Ureter (tissue), 1 donor: ENCODE data around the gene LRRC1. TPM values are rescaled to one million over a fixed set of nuclear protein-coding genes. Genes with fewer than 3 reads are reported as not detected.
A peak's percentile ranks its signal among the peaks of the same experiment; 100 is the strongest.

Source experiments
- DNase-seq: peaks from one replicate; pipeline ENCODE4 v3.0.0-alpha.2; 2020; ENCODE audit warnings: low spot score
- total RNA-seq: library from RNA; stranded (reverse); gene quantifications from one replicate; pipeline ENCODE4 v1.2.4, GENCODE V29; 2023
- donor health status: DM: yes; HTN: yes; CAD: no.

LRRC1 gene
- total RNA-seq, 1 donor from 2014 or later: 46.9 TPM

DNA sequence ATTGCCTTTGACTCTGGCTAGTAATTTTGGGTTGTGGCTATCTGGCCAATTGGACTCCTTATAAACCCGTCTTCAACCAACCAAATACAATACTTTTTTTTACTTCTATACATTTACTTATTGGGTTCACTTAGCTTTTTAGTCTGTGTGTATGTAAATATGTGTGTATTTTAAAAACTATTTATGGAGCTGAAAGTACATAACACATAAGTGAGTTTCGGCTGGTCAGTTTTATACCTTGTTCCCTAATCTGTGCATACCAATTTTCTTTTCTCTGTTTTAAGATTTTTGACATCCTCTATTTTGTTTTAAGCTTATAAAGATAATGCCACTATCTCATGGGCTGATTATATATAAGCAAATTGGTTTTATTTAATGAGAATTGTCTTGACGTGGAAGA lies 129.5 kb downstream of the LRRC1 start:
- DNase-seq: no peak

GRCh38 chr6:53924821-53925422 lies 130.1 kb downstream of the LRRC1 start:
- DNase-seq: no peak

- no peak for DNase-seq
Observed at GRCh38 chr6:53925891-53926290, 131.1 kb downstream of the LRRC1 start.

DNA sequence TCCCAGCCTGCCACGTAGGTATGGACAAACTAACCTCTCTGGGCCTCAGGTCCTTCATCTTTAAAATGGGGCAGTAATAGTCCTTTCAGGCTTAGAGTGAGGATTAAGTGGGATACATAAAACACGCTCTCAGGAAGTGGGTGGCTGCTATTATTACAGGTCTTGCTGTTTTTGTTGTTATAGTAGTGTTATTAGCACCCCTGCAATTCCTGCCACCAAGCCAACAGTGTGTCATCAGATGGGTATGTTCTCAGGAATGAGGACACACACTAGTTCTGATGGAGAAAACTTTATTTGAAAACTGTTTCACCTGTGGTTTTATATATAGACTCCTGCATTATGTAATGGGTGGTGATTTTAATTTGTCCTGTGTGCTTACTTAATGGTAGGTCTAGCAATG lies 131.7 kb downstream of the LRRC1 start:
- no peak for DNase-seq

DNA sequence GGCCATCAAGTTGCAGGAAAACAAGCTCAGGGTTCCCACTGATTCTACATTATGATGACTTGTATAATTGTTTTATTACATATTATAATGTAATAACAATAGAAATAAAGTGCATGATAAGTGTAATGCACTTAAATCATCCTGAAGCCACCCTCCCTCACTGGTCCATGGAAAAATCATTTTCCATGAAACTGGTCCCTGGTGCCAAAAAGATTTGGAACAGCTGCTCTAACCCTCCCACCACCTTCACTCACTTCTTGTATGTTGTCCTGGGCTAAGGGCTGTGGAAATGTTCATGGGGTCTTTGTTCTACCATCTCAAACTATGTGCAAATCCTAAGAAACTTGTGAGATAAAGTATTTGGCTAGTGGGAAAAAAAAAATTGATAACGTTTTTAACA lies 133.8 kb downstream of the LRRC1 start:
- no peak for DNase-seq

- DNase-seq: no peak
Observed at GRCh38 chr6:53929041-53929820, 134.4 kb downstream of the LRRC1 start.

- no peak for DNase-seq
Observed at GRCh38 chr6:53929821-53930120, 135.0 kb downstream of the LRRC1 start.

GRCh38 chr6:53930330-53930729 lies 135.5 kb downstream of the LRRC1 start:
- no peak for DNase-seq

DNA sequence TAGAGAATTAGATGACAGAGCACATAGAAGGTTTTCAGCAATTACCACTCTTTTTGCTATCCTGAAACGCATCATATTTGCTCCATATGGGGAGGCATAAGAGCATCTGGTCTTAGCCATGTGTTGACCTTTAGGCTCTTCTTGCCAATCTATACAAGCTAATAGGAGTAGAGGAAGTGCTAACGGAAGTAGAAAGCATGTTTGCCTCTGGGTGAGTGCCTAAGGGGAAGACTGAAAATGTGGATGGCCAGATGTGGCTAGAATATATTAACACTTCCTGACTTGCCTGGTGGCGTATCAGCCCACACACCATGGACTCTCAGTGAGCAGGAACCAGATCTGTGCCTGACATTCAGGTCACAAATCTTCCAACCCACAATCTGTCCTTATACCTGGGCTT lies 136.3 kb downstream of the LRRC1 start:
- DNase-seq: no peak

- no peak for DNase-seq
Observed at GRCh38 chr6:53932516-53932915, 137.7 kb downstream of the LRRC1 start.

DNA sequence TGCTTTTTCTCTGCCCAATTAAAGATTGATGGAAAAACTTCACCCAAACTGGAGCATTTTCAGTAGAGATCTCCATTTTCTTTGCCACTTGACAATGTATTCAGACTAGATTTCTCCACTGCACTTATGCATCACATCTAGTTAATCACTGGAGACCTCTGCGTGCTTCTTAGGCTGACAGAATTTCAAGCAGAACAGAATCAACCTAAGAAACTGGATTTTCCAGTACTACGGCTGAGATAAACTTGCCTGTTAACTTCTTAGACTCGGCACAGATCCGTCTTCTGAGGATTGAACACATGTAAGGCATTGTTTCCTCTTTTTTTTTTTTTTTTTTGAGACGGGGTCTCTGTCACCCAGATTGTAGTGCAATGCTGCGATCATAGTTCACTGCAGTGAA lies 139.2 kb downstream of the LRRC1 start:
- DNase-seq: no peak

DNA sequence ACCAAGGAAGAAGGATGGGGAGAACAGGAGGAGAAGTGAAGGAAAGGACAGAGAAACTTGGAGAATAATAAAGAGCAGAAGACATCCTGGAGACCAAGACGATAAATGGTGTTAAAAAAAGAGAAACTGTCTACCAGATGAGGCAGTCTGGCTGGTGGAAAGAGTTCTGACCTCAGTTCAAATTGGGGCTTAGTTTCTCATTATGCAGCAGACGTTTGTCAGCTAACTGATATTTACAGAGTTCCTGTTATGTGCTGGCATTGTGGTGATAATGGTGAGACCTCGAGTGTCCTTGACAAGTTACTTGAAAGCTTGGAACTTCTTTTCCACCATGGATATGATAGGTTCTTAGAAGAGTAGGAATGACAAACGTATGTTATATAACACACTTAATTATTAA lies 142.7 kb downstream of the LRRC1 start:
- DNase-seq: no peak

GRCh38 chr6:53938810-53939209 lies 144.0 kb downstream of the LRRC1 start:
- DNase-seq: no peak

DNA sequence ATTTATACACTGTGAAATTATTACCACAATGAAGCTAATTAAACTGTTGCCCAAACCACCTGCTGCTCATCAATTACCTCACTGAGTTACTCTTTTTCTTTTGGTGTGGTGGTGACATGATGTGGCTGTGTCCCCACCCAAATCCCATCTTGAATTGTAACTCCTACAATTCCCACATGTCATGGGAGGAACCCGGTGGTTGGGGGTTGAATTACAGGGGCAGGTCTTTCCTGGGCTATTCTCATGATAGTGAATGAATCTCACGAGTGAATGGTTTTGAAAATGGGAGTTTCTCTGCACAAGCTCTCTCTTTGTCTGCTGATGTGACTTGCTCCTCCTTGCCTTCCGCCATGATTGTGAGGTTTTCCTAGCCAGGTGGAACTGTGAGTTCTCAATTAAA lies 145.0 kb downstream of the LRRC1 start:
- DNase-seq: no peak

- no peak for DNase-seq
Observed at GRCh38 chr6:53943395-53943794, 148.6 kb downstream of the LRRC1 start.

GRCh38 chr6:53944091-53944490 lies 149.3 kb downstream of the LRRC1 start:
- no peak for DNase-seq

DNA sequence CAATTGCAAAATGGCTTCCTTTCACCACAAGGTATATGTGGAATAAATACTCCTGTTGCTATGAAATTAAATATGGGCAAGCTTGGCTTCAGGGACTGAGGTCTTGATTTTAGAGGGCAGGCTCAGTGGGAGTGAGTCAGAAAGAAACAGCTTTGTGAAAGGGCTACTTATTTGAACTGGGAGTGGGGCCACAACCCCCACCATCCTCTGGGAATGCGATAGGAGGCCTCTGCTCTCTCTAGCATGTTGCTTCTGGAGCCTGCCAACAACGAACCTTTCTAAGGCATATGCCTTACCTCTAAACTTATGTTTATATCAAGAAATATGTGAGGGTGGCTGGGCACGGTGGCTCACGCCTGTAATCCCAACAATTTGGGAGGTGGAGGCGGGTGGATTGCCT lies 149.7 kb downstream of the LRRC1 start:
- DNase-seq: no peak

DNA sequence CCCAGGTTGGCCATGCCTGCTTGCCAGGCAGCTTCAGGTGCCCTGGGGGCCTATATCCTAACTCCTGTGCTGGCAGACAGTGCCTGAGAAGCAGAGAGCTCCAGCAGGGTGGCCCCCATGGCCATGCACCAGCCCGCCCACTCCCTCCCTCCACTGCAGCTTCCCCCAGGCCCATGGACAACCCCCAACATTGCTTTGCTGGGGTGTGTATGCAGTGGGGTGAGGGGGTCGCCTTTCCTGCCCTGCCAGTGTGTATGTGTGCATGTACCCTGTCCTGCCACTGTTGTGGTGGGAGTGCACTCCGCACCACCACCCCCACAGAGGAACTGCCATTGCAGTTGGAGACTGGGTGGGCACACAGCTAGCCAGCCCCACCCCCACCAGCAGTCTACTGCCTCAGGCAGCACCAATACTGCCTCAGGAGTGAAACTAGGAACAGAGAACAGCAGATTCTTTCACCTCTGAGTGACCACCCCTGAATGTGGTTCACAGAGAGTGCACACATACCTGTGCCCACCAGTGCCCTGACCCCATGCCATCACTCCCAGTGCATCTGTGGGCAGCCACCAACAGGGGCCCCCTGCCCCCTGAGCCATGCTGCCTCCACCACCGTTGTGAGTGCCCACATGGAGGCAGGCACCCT lies 151.1 kb downstream of the LRRC1 start:
- DNase-seq: no peak

DNA sequence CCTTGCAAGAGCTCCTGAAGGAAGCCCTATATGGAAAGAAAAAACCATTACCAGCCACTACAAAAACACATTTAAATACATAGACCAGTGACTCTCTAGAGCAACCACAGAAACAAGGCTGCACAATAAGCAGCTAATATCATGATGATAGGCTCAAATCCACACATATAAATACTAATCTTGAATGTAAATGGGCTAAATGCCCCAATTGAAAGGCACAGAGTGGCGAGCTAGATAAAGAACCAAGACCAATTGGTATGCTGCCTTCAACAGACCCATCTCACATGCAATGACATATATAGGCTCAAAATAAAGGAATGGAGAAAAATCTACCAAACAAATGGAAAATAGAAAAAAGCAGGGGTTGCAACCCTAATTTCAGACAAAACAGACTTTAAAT lies 153.0 kb downstream of the LRRC1 start:
- DNase-seq: no peak

DNA sequence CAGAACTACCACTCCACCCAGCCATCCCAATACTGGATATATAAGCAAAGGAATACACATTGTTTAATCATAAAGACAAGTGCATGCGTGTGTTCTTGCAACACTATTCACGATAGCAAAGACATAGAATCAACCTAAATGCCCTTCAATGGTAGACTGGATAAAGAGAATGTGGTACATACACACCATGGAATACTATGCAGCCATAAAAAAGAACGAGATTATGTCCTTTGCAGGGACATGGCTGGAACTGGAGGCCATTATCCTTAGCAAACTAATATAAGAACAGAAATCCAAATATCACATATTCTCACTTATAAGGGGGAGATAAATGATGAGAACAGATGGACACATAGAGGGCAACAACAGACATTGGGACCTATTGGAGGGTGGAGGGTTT lies 156.6 kb downstream of the LRRC1 start:
- no peak for DNase-seq

DNA sequence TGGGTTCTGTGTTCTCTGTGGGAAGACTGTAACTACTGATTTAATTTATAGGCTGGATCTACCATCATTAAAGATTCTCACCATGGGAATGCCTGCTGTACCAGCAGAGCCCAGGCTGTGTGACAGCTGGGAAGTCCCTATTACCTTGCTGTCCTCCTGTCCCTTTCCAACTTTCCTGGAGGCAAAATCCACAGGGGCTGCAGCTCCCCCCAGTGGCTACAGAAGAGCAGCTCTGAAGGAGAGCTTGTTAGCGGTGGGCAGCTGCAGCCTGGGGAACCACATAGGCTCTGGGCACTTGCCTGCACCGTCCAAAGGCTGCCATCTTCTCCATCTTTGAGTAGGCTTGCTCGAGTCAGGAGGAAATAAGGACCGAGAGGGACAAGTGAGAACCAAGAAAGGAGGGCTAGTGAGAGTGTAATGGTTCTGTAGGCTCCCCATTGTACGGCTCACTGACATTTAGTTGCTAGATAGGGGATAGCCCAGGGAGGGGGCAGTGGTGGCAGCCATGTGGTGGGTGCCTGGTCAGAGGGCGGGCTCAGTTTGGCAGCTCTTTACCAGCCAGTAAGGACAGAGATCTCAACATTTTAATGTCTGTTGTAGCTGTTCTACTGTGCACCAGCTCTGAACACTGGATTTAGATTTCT lies 161.4 kb downstream of the LRRC1 start:
- peak; percentile 75 for DNase-seq

DNA sequence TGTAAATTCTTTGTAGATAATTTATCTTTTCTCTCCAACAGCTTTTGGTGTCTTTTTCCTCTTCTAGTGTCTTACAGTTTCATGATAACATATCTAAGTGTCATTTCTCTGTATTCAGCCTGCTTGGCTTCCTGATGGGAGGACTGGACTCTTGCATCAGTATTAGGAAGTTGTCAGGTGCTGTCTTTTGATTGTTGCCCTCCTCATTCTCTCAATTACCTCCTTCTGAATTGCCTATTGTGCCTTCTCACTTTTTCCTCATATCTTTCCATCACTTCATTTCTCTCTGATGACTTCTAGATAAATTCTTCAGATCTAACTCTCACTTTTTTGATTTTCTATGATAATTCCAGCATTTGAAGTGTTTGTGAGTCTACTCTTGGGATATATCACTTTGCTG lies 162.0 kb downstream of the LRRC1 start:
- no peak for DNase-seq

DNA sequence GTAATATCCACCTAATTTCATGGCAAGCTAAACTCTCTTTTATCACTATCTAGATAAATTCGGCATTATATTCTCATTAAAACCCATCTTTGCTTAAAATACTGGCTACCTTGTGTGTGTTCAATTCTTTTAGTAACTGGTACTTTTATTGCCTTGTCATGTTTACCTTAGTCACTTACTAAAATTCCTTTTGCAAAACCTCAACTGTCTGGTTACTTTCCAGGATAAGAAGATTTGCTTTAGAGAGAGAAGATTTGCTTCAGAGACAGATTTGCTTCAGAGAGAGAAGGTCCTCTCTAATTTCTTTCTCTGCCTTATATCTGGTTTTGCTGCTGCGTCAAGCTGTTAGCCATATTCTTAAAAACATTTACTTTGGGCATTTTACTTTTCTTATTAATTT lies 164.9 kb downstream of the LRRC1 start:
- DNase-seq: no peak
